Erythroblast (primary cell): ENCODE data around the gene PPP2R3B.
"Not testable (repeated sequence)": the region's sequence is repeated elsewhere in the genome, so short reads cannot be mapped to it uniquely, and the experiment has no call there.

Experiments used
- DNase-seq, 2 experiments: peaks; one replicate each; lab custom pipeline; 2025; lab: John Stamatoyannopoulos, UW
- GATA1 ChIP-seq: IDR thresholded peaks from 2 replicates; pipeline ENCODE4 v1.6.1; 2011; ENCODE audit warnings: low read depth, mild to moderate bottlenecking, control low read depth, low read length, moderate library complexity
- POLR2A ChIP-seq: IDR thresholded peaks from 2 replicates; pipeline ENCODE4 v1.6.1; 2011; ENCODE audit warnings: mild to moderate bottlenecking, low read length

Gene PPP2R3B

GRCh38 chrX:314049-314448, 72.7 kb downstream of the PPP2R3B start:
- TF ChIP-seq POLR2A, result no peak
- no peak for TF ChIP-seq GATA1
- DNase-seq, result no peak

- DNase-seq, result no peak
- no peak for TF ChIP-seq POLR2A
- no peak for TF ChIP-seq GATA1
These were observed 73.2 kb downstream of the PPP2R3B start for GRCh38 chrX:313546-313945.

GRCh38 chrX:312621-313331, 73.9 kb downstream of the PPP2R3B start:
- DNase-seq, result no peak
- TF ChIP-seq POLR2A (no peak), GATA1 (no peak)

DNA sequence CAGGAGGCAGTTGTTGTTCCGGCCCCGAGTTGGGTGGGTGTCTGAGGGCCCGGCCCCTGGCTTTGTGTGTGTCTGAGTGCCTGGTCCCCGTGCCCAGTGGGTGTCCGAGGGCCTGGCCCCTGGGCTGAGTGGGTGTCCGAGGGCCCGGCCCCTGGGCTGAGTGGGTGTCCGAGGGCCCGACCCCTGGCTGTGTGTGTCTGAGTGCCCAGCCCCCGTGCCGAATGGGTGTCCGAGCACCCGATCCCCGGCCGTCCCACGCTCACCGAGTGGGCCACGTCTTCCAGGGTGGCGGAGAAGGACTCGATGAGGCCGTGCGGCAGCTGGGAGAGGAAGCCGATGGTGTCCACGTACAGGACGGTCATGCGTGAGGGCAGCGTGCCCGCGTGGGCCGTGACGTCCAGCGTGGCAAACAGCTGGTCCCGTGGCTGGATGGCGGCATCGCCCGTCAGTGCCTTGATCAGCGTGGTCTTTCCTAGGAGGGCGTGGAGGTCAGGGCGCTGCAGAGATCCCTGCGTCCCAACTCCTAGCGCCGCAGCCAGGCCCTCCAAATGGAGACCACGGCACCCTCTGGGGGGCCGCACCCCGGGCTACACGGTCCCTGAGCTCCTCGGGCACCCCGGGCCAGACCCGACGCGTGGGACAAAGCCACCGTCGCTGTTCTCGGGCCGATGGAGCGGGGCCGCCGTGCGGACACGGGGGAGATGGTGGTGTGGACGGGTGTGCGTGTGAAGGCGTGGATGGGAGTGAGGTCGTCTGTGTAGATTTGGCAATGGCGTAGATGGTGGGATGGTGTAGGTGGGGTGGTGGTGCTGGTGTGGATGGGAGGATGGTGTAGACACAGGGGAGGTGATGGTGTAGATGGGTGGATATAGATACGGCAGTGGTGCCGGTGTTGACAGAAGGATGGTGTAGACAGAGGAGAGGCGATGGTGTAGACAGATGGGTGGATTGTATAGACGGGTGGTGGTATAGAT, 75.3 kb downstream of the PPP2R3B start:
- DNase-seq, result no peak
- TF ChIP-seq GATA1, result no peak
- no peak for TF ChIP-seq POLR2A

GRCh38 chrX:310621-311155, 76.0 kb downstream of the PPP2R3B start:
- TF ChIP-seq POLR2A (no peak), GATA1 (no peak)
- DNase-seq, result no peak

GRCh38 chrX:308821-309520, 77.7 kb downstream of the PPP2R3B start:
- no peak for DNase-seq
- TF ChIP-seq POLR2A (no peak), GATA1 (no peak)

DNA sequence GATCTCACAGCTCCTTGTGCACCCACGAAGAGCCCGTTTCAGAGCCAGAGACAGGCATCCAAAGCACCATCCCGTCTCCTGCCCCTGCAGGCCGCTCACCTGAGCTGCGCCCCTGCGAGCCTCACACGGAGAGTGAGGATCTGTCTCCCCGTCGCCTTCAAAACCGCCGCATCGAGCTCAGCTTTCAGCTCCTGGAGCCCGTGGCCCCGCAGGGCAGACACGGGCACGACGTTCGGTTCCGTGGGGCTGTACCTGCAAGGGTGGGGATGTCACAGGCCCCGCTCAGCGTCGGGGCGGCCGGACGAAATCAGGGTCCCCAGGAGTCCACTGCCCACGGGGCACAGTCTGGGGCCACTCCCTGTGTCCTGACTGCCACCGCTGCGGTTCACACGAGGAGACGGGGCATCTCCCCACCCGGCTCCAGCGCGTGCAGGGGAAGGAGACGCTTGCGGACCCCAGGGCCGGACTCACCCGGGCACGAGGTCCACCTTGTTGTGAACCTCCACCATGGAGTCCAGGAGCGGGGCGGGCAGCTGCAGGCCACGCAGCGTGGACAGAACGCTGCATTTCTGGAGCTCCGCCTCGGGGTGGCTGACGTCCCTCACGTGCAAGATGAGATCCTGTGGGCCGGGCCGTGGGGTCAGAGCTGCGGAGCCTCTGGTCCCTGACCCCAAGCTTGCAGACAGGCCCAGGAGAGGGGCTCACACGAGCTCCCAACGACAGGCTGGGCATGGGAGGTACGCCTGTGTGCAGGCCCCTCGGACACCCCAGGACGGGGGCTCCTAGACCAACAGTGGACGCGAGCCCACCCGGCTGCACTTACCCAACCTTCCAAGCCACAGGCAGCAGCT, 79.2 kb downstream of the PPP2R3B start:
- TF ChIP-seq GATA1, result no peak
- no peak for DNase-seq

- not testable (repeated sequence) for DNase-seq
These were observed 80.0 kb downstream of the PPP2R3B start for GRCh38 chrX:306614-307251.

DNA sequence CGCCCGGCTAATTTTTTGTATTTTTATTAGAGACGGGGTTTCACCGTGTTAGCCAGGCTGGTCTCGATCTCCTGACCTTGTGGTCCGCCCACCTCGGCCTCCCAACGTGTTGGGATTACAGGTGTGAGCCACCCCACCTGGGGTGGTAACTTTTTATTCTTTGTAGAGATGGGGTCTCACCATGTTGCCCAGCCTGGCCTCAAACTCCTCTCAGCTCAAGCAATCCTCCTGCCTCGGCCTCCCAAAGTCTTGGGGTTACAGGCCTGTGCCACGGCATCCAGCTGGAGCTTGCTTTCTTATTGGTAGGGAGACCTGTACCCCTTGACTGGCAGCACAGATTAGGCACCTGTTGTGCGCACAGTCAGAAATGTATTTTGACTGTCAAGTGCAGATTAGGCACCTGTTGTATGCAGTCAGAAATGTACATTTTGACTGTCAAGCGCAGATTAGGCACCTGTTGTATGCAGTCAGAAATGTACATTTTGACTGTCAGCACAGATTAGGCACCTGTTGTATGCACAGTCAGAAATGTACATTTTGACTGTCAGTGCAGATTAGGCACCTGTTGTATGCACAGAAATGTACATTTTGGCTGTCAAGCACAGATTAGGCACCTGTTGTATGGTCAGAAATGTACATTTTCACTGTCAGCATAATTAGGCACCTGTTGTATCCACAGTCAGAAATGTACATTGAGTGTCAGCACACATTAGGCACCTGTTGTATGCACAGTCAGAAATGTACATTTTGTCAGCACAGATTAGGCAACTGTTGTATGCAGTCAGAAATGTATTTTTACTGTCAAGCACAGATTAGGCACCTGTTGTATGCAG, 80.7 kb downstream of the PPP2R3B start:
- DNase-seq, result not testable (repeated sequence)

DNA sequence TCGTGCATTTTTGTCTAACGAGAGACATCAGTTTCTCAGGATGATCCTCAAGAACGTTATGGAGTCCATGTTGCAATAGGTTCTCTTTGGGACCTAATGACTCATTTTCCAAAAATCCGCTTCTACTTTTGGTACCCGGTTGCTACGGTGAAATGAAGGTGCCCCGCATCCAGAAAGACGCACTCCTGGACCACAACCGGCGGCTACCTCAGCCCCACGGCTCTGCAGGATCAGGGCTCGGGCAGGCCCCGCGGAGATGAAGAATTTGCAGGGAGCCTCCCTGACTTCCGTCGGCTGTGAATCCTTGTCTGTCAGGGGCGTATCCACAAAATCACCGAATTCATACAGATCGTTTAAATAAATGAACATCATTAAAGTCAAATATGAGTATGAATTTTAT, 83.7 kb downstream of the PPP2R3B start:
- no peak for DNase-seq
- TF ChIP-seq GATA1, result no peak

GRCh38 chrX:300334-300733, 86.4 kb downstream of the PPP2R3B start:
- TF ChIP-seq POLR2A, result no peak
- DNase-seq, result no peak

GRCh38 chrX:298993-299392, 87.7 kb downstream of the PPP2R3B start:
- TF ChIP-seq GATA1 (no peak), POLR2A (no peak)
- no peak for DNase-seq
